GM13976 (cell line): ENCODE results near the gene STK31.

ENCODE experiments used
- DNase-seq: peaks from one replicate; pipeline ENCODE4 v3.0.0; 2012; ENCODE audit warnings: low spot score
- CTCF ChIP-seq: IDR thresholded peaks from 2 replicates; pipeline ENCODE4 v1.5.1; 2012; ENCODE audit warnings: borderline replicate concordance, mild to moderate bottlenecking; ENCODE audit not compliant: insufficient read depth; ENCODE audit errors: extremely low read depth, missing control alignments, control extremely low read depth
- in situ Hi-C: fragments of 300-500 bp; cut with MboI; formaldehyde crosslinking; loops from one replicate; pipeline ENCODE4 v1.12.0; 2022; ENCODE audit warnings: low sequenced_read_pairs, mixed read lengths, inconsistent platforms; ENCODE audit not compliant: unreplicated experiment

STK31 gene, protein sequence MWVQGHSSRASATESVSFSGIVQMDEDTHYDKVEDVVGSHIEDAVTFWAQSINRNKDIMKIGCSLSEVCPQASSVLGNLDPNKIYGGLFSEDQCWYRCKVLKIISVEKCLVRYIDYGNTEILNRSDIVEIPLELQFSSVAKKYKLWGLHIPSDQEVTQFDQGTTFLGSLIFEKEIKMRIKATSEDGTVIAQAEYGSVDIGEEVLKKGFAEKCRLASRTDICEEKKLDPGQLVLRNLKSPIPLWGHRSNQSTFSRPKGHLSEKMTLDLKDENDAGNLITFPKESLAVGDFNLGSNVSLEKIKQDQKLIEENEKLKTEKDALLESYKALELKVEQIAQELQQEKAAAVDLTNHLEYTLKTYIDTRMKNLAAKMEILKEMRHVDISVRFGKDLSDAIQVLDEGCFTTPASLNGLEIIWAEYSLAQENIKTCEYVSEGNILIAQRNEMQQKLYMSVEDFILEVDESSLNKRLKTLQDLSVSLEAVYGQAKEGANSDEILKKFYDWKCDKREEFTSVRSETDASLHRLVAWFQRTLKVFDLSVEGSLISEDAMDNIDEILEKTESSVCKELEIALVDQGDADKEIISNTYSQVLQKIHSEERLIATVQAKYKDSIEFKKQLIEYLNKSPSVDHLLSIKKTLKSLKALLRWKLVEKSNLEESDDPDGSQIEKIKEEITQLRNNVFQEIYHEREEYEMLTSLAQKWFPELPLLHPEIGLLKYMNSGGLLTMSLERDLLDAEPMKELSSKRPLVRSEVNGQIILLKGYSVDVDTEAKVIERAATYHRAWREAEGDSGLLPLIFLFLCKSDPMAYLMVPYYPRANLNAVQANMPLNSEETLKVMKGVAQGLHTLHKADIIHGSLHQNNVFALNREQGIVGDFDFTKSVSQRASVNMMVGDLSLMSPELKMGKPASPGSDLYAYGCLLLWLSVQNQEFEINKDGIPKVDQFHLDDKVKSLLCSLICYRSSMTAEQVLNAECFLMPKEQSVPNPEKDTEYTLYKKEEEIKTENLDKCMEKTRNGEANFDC

GRCh38 chr7:23710000-23710399, at the start of gene STK31:
Gene STK31 (plus strand): TSS chr7:23710219. CDS start chr7:23710286, 67 bp downstream.
- TF ChIP-seq CTCF = no peak
- DNase-seq = no peak
- in situ Hi-C loops = loop anchor here (10.0 to 25.0 kb wide), 2 partner anchors 145 to 423 kb away; partner anchors contain the start of gene MALSU1

GRCh38 chr7:23661385-23661784, 48.6 kb upstream of the STK31 start:
- TF ChIP-seq CTCF = no peak
- no peak for DNase-seq
- in situ Hi-C loops = no loop called here

- in situ Hi-C loops = no loop called here
- no peak for TF ChIP-seq CTCF
- no peak for DNase-seq
Observed at GRCh38 chr7:23662124-23662983, 47.7 kb upstream of the STK31 start.

- in situ Hi-C loops = no loop called here
- TF ChIP-seq CTCF = no peak
- no peak for DNase-seq
Observed at GRCh38 chr7:23662984-23663313, 47.1 kb upstream of the STK31 start.

DNA sequence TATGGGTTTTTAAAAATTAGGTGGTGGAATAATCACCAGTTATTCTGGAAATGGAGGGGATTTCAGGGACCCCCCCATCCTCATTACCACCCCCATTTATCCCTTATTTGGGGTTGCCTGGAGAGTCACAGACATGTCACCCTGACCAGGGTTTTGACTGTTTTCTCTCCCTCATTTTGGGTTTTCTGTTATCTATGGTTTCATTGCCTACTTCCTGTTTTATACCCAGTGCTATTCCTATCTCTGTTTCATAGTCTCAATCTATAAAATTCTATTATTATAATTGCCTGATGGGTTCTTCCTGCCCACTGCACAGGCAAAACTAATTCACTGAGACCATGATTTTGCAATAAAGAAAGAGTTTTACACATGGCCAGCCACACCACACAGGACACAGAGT, 45.9 kb upstream of the STK31 start:
- DNase-seq = no peak
- in situ Hi-C loops = no loop called here
- no peak for TF ChIP-seq CTCF

DNA sequence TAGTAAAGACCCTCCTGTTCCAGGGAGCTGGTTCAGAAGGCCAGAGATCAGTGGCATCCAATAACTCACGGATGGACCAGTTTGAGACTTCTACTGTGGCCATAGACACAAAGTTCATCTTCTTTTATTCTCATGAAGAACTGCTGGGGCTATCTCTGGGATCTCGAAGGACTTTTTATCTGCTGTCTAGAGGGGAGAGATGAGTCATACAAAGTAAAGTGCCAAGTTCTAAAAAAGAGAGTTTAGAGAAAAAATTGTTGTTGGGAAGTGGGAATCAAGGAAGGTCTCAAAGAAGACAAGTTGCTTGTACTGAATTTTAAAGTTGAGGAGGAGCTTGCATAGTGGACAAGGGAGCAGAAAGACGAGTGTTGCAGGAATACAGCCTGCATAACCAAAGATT, 38.0 kb upstream of the STK31 start:
- TF ChIP-seq CTCF = no peak
- DNase-seq = no peak
- in situ Hi-C loops = no loop called here
